Lung (tissue), 12 donors: ENCODE results near the gene FAM234A. TPM values are rescaled to one million over a fixed set of nuclear protein-coding genes. Genes with fewer than 3 reads are reported as not detected.
A peak's percentile ranks its signal among the peaks of the same experiment; 100 is the strongest.

Experiments
- ATAC-seq: fragments of 200-7000 bp; cut with Tn5 transposase; one replicate; pipeline ENCODE4 v1.9.1; 2020; ENCODE audit warnings: moderate number of reproducible peaks; ENCODE audit not compliant: insufficient read depth, low FRiP score
- DNase-seq, 3 donors: peaks; one replicate each; pipeline ENCODE4 v3.0.0-alpha.2; 2013 to 2017
- H3K27ac ChIP-seq, 2 donors: one replicate each; pipeline ENCODE4 v1.5.1; 2013; ENCODE audit warnings: mild to moderate bottlenecking in 2 of 2, moderate library complexity in 2 of 2, control low read depth in 1 of 2, inconsistent platforms in 1 of 2, low read depth in 1 of 2, low read length in 1 of 2
- H3K27me3 ChIP-seq, 3 donors: one replicate each; pipeline ENCODE4 v1.5.1; 2013; ENCODE audit warnings: low read length in 2 of 3; ENCODE audit not compliant: control insufficient read depth in 3 of 3, insufficient read depth in 3 of 3
- H3K36me3 ChIP-seq, 4 donors: one replicate each; pipeline ENCODE4 v1.5.1; 2013; ENCODE audit warnings: low read length in 4 of 4, mild to moderate bottlenecking in 1 of 4, moderate library complexity in 1 of 4; ENCODE audit not compliant: control insufficient read depth in 4 of 4, insufficient read depth in 4 of 4
- H3K4me1 ChIP-seq, 5 donors: one replicate each; pipeline ENCODE4 v1.5.1; 2013; ENCODE audit warnings: low read length in 5 of 5, mild to moderate bottlenecking in 2 of 5, moderate library complexity in 1 of 5; ENCODE audit not compliant: control insufficient read depth in 5 of 5, insufficient read depth in 5 of 5
- H3K4me3 ChIP-seq: one replicate; pipeline ENCODE4 v1.5.1; 2013; ENCODE audit warnings: mild to moderate bottlenecking, control low read depth, moderate library complexity
- H3K9ac ChIP-seq, 2 donors: one replicate each; pipeline ENCODE4 v1.5.1; 2013; ENCODE audit warnings: low read length in 2 of 2, control low read depth in 1 of 2; ENCODE audit not compliant: insufficient read depth in 1 of 2
- H3K9me3 ChIP-seq, 4 donors: one replicate each; pipeline ENCODE4 v1.5.1; 2013; ENCODE audit warnings: low read length in 3 of 4, mild to moderate bottlenecking in 1 of 4, moderate library complexity in 1 of 4; ENCODE audit not compliant: control insufficient read depth in 4 of 4, insufficient read depth in 3 of 4
- WGBS, 2 donors: extraction: QIAGEN DNeasy Blood & Tissue Kit; methylation state at CpG; one replicate each; pipeline ENCODE4 v1.1.7; 2013; 5-methylcytosine and 5-hydroxymethylcytosine counted together
- polyA plus RNA-seq, 2 donors: library from polyadenylated mRNA; stranded (reverse); fragments of 200-250 nt; gene quantifications; one replicate each; pipeline ENCODE4 v1.2.1, GENCODE V29; 2013
- total RNA-seq, 2 donors: library from RNA; depleted of rRNA in 1 of 2; stranded (reverse); fragments of >200 nt in 1 of 2; gene quantifications; one replicate each; pipeline ENCODE4 v1.2.1, GENCODE V29; 2014 to 2021
- TF ChIP-seq, protein P1 (sequence below): IDR thresholded peaks from 2 replicates; pipeline ENCODE4 v1.5.1; 2012; ENCODE audit warnings: mild to moderate bottlenecking; ENCODE audit errors: control extremely low read depth, extremely low read depth
- donor health status: control.
- donor health status: control.
- donor health status: Bipolar disorder and iron deficiency.
- donor health status: healthy.
- donor health status: DM: yes; HTN: yes; CAD: no.

FAM234A gene
- total and polyA plus RNA-seq, 4 donors: 41.5 to 78.5 (median 59.7) TPM

GRCh38 chr16:279531-279930 lies 44.9 kb downstream of the FAM234A start:
- H3K9ac ChIP-seq: no peak overlapping the region
- H3K27ac ChIP-seq: no peak overlapping the region
- no peaks in the 10 kb centered on the region for H3K36me3 ChIP-seq
- H3K27me3 ChIP-seq: peaks cover 7 to 19% (median 9%) of the 10 kb centered on the region in 3 donors
- ATAC-seq (no peak), DNase-seq (no peak)
- TF ChIP-seq, protein P1, sequence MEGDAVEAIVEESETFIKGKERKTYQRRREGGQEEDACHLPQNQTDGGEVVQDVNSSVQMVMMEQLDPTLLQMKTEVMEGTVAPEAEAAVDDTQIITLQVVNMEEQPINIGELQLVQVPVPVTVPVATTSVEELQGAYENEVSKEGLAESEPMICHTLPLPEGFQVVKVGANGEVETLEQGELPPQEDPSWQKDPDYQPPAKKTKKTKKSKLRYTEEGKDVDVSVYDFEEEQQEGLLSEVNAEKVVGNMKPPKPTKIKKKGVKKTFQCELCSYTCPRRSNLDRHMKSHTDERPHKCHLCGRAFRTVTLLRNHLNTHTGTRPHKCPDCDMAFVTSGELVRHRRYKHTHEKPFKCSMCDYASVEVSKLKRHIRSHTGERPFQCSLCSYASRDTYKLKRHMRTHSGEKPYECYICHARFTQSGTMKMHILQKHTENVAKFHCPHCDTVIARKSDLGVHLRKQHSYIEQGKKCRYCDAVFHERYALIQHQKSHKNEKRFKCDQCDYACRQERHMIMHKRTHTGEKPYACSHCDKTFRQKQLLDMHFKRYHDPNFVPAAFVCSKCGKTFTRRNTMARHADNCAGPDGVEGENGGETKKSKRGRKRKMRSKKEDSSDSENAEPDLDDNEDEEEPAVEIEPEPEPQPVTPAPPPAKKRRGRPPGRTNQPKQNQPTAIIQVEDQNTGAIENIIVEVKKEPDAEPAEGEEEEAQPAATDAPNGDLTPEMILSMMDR: no peak
- 72 to 76% methylated on average over 7 of the region's 7 CpGs for WGBS, 2 donors
- H3K9me3 ChIP-seq: peaks cover 0 to 1% (median 0%) of the 10 kb centered on the region in 4 donors
- peaks cover 0 to 17% (median 0%) of the 10 kb centered on the region in 5 donors for H3K4me1 ChIP-seq
- no peak overlapping the region for H3K4me3 ChIP-seq

DNA sequence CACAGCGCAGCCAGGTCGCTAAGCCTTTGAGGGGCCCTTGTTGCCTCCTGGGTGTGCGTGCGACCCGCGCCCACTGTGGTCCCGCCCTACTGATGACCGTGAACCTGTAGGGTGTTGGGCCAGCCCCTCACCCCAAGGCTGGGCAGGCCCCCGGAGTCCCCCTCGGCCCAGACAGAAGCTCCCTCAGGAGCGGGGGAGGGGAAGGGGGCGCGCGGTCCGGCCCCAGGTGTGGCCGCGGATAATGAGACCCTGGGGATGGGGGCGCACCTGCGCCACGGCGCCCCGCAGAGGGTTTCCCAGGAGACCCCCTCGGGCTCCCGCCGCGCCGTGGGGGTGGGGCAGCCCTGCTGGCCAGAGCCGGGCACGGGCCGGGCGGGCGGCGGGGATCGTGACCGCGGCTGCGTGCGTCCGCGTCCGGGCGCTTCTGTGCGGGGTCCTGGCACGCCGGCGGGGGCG lies 45.4 kb downstream of the FAM234A start:
- no peaks in the 10 kb centered on the region for H3K36me3 ChIP-seq
- no peak overlapping the region for H3K27ac ChIP-seq
- peaks cover 0 to 15% (median 0%) of the 10 kb centered on the region in 5 donors for H3K4me1 ChIP-seq
- TF ChIP-seq, protein P1: no peak
- no peak overlapping the region for H3K9ac ChIP-seq
- no peak for DNase-seq
- ATAC-seq: no peak
- H3K9me3 ChIP-seq: peaks cover 0 to 1% (median 0%) of the 10 kb centered on the region in 4 donors
- peaks cover 4 to 16% (median 9%) of the 10 kb centered on the region in 3 donors for H3K27me3 ChIP-seq
- no peak overlapping the region for H3K4me3 ChIP-seq
- WGBS, 2 donors: 8 to 11% methylated on average over 36 to 47 of the region's 47 CpGs

DNA sequence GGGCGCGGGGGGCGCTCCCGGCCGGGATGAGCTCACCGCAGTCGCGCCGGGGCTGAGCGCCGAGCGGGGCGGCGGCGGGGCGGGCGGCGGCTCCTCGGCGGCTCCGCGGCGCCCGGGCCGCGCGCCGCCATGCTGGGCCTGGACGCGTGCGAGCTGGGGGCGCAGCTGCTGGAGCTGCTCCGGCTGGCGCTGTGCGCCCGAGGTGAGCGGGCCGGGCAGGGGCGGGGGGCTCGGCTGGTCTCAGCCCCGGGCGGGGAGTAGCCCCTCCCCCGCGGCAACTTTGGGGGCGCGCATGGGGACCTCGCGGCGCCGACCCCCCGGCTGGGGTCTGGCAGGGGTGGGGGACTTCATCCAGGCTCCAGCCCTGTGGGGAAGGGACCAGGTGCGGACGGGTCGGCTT lies 45.9 kb downstream of the FAM234A start, which contains the start of gene ARHGDIG:
Gene ARHGDIG, plus strand, starts transcription at position 40 of the 400 bp plus-strand sequence. Its CDS starts 90 bp downstream, at position 130.
- ATAC-seq (no peak), DNase-seq (peak in 2 of 3 donors; percentile 9 to 37)
- Histone ChIP-seq H3K9me3 (no peaks in the 10 kb centered on the region), H3K27ac (no peak within 1 kb of the TSS), H3K9ac (no peak within 1 kb of the TSS), H3K36me3 (no peaks in the 10 kb centered on the region), H3K4me1 (peaks cover 0 to 15% (median 0%) of the 10 kb centered on the region in 5 donors), H3K27me3 (peaks cover 4 to 16% (median 9%) of the 10 kb centered on the region in 3 donors), H3K4me3 (no peak within 1 kb of the TSS)
- TF ChIP-seq, protein P1: no peak
- WGBS, 2 donors: 0 to 2% methylated on average over 18 to 54 of the region's 54 CpGs
